GM12878 (cell line): ENCODE measurements around the gene SIX5.
A peak's percentile ranks its signal among the peaks of the same experiment; 100 is the strongest.

Source experiments
- GABPA ChIP-seq: IDR thresholded peaks from 2 replicates; pipeline ENCODE4 v1.6.1; 2014; ENCODE audit warnings: antibody characterized with exemption, low read depth, mild to moderate bottlenecking, inconsistent platforms
- HDAC6 ChIP-seq: fragments of 200-600 bp; sonication (generic); IDR thresholded peaks from one replicate; pipeline ENCODE4 v1.8.0; 2017; ENCODE audit warnings: antibody characterized with exemption; ENCODE audit not compliant: unreplicated experiment
- NFIC ChIP-seq: IDR thresholded peaks from 2 replicates; pipeline ENCODE4 v1.6.1; 2012; ENCODE audit warnings: low read depth, mild to moderate bottlenecking, inconsistent platforms, low read length, moderate library complexity
- RB1 ChIP-seq: fragments of 450-650 bp; formaldehyde crosslinking; IDR thresholded peaks from 2 replicates; pipeline ENCODE4 v1.6.1; 2017; ENCODE audit warnings: mild to moderate bottlenecking, borderline replicate concordance
- RBBP5 ChIP-seq: fragments of 200-600 bp; sonication (generic); conservative IDR thresholded peaks from 2 replicates; pipeline ENCODE4 v1.6.1; 2016
- RCOR1 ChIP-seq: conservative IDR thresholded peaks from 2 replicates; pipeline ENCODE4 v1.6.1; 2012; ENCODE audit warnings: low read depth, low read length, improper control_type of control experiment
- SREBF2 ChIP-seq: IDR thresholded peaks from 2 replicates; pipeline ENCODE4 v1.6.1; 2012; ENCODE audit warnings: mild to moderate bottlenecking, low read length
- TF ChIP-seq, protein P1 (sequence below), 3 experiments: IDR thresholded peaks in 2 of 3; conservative IDR thresholded peaks in 1 of 3; 2 replicates each; pipeline ENCODE4 v1.5.1; 2011; ENCODE audit warnings: low read depth in 3 of 3, low read length in 3 of 3, mild to moderate bottlenecking in 3 of 3, control low read depth in 2 of 3, moderate library complexity in 2 of 3, inconsistent platforms in 1 of 3, mixed read lengths in 1 of 3; ENCODE audit not compliant: control insufficient read depth in 2 of 3, insufficient read depth in 1 of 3; ENCODE audit errors: extremely low read depth in 1 of 3
- TF ChIP-seq, protein P2 (sequence below): IDR thresholded peaks from 2 replicates; pipeline ENCODE4 v1.6.1; 2011; ENCODE audit warnings: borderline replicate concordance, low read depth, mild to moderate bottlenecking, moderate library complexity, low read length; ENCODE audit not compliant: insufficient read depth, poor library complexity, severe bottlenecking
- TF ChIP-seq, protein P3 (sequence below): IDR thresholded peaks from 2 replicates; pipeline ENCODE4 v1.6.1; 2012; ENCODE audit warnings: mild to moderate bottlenecking, low read depth, low read length
- TF ChIP-seq, protein P4 (sequence below): fragments of 450-650 bp; IDR thresholded peaks from 2 replicates; pipeline ENCODE4 v1.6.1; 2018; ENCODE audit warnings: borderline replicate concordance, mild to moderate bottlenecking; ENCODE audit not compliant: partially characterized antibody

DNA sequence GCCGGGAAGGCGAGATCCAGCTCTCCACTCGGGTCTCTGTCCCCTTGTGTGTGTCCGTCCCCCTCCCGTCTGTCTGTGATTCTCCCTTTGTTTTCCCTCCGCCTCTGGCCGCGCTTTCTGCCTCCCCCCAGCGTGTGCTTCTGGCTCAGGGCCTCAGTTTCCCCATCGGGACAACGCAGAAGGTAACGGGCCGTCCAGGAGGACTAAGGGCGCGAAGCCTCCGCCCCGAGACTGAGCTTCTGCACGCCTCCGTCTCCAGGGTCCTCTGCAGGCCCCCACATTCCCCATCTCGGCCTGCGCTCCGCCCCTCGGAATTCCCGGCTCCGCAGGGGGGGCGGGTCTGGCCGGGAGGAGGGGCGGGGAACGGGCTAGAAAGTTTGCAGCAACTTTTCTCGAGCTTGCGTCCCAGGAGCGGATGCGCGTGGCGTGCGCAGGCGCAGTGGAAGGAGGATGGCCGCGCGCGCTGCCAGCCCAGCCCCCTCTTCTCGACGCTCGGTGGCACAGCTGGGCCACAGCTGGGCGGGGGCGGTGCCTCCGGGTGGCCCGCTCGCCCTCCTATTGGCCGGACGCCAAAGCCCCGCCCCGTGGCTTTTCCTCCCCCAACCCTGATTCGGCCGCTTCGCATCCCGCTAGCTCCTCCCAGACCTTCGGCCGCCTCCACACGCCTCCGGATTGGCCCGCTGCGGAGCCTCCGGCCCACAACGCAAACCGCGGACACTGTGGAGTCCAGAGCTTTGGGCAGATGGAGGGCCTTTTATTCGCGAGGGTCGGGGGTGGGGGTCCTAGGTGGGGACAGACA lies at the start of gene SIX5:
- TF ChIP-seq, protein P1, sequence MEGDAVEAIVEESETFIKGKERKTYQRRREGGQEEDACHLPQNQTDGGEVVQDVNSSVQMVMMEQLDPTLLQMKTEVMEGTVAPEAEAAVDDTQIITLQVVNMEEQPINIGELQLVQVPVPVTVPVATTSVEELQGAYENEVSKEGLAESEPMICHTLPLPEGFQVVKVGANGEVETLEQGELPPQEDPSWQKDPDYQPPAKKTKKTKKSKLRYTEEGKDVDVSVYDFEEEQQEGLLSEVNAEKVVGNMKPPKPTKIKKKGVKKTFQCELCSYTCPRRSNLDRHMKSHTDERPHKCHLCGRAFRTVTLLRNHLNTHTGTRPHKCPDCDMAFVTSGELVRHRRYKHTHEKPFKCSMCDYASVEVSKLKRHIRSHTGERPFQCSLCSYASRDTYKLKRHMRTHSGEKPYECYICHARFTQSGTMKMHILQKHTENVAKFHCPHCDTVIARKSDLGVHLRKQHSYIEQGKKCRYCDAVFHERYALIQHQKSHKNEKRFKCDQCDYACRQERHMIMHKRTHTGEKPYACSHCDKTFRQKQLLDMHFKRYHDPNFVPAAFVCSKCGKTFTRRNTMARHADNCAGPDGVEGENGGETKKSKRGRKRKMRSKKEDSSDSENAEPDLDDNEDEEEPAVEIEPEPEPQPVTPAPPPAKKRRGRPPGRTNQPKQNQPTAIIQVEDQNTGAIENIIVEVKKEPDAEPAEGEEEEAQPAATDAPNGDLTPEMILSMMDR (IDR thresholded peaks at IDR 0.05 in 2 of 3, conservative IDR thresholded peaks at IDR 0.05 in 1 of 3; ENCODE audit: control insufficient read depth in 2 of 3, extremely low read depth in 1 of 3, insufficient read depth in 1 of 3, low read depth in 3 of 3, low read length in 3 of 3), result no peak
- TF ChIP-seq, protein P2, sequence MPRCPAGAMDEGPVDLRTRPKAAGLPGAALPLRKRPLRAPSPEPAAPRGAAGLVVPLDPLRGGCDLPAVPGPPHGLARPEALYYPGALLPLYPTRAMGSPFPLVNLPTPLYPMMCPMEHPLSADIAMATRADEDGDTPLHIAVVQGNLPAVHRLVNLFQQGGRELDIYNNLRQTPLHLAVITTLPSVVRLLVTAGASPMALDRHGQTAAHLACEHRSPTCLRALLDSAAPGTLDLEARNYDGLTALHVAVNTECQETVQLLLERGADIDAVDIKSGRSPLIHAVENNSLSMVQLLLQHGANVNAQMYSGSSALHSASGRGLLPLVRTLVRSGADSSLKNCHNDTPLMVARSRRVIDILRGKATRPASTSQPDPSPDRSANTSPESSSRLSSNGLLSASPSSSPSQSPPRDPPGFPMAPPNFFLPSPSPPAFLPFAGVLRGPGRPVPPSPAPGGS, result peak; percentile 93
- TF ChIP-seq RCOR1, result no peak
- 0 out of 2 replicates have a peak, but pooled peaks have one; percentile 14 for TF ChIP-seq RB1
- TF ChIP-seq GABPA, result no peak
- TF ChIP-seq, protein P3, sequence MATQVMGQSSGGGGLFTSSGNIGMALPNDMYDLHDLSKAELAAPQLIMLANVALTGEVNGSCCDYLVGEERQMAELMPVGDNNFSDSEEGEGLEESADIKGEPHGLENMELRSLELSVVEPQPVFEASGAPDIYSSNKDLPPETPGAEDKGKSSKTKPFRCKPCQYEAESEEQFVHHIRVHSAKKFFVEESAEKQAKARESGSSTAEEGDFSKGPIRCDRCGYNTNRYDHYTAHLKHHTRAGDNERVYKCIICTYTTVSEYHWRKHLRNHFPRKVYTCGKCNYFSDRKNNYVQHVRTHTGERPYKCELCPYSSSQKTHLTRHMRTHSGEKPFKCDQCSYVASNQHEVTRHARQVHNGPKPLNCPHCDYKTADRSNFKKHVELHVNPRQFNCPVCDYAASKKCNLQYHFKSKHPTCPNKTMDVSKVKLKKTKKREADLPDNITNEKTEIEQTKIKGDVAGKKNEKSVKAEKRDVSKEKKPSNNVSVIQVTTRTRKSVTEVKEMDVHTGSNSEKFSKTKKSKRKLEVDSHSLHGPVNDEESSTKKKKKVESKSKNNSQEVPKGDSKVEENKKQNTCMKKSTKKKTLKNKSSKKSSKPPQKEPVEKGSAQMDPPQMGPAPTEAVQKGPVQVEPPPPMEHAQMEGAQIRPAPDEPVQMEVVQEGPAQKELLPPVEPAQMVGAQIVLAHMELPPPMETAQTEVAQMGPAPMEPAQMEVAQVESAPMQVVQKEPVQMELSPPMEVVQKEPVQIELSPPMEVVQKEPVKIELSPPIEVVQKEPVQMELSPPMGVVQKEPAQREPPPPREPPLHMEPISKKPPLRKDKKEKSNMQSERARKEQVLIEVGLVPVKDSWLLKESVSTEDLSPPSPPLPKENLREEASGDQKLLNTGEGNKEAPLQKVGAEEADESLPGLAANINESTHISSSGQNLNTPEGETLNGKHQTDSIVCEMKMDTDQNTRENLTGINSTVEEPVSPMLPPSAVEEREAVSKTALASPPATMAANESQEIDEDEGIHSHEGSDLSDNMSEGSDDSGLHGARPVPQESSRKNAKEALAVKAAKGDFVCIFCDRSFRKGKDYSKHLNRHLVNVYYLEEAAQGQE, result no peak
- no peak for TF ChIP-seq RBBP5
- no peak for TF ChIP-seq SREBF2
- TF ChIP-seq, protein P4, sequence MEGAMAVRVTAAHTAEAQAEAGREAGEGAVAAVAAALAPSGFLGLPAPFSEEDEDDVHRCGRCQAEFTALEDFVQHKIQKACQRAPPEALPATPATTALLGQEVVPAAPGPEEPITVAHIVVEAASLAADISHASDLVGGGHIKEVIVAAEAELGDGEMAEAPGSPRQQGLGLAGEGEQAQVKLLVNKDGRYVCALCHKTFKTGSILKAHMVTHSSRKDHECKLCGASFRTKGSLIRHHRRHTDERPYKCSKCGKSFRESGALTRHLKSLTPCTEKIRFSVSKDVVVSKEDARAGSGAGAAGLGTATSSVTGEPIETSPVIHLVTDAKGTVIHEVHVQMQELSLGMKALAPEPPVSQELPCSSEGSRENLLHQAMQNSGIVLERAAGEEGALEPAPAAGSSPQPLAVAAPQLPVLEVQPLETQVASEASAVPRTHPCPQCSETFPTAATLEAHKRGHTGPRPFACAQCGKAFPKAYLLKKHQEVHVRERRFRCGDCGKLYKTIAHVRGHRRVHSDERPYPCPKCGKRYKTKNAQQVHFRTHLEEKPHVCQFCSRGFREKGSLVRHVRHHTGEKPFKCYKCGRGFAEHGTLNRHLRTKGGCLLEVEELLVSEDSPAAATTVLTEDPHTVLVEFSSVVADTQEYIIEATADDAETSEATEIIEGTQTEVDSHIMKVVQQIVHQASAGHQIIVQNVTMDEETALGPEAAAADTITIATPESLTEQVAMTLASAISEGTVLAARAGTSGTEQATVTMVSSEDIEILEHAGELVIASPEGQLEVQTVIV, result no peak
- TF ChIP-seq HDAC6, result no peak
- TF ChIP-seq NFIC, result no peak
